OCI-LY1 (cell line): ENCODE results near the gene RABGAP1L.

Experiments
- H2AFZ ChIP-seq: fragments of 200-600 bp; sonication (generic), shearing (Covaris generic); 2 replicates; pipeline ENCODE4 v1.6.0; 2014; ENCODE audit warnings: antibody characterized with exemption, mild to moderate bottlenecking, low read length
- H3F3A ChIP-seq: fragments of 200-600 bp; sonication (generic), shearing (Covaris generic); 2 replicates; pipeline ENCODE4 v1.6.0; 2014; ENCODE audit warnings: mild to moderate bottlenecking, antibody characterized with exemption, low read length, moderate library complexity; ENCODE audit not compliant: insufficient read depth
- H3K27ac ChIP-seq: fragments of 200-600 bp; sonication (generic); 2 replicates; pipeline ENCODE4 v1.5.1; 2014; ENCODE audit warnings: low read length, mixed run types, mild to moderate bottlenecking, low read depth; ENCODE audit not compliant: poor library complexity, severe bottlenecking
- H3K27me3 ChIP-seq: fragments of 200-600 bp; sonication (generic); 2 replicates; pipeline ENCODE4 v1.6.0; 2014; ENCODE audit warnings: antibody characterized with exemption, mild to moderate bottlenecking, low read length, moderate library complexity; ENCODE audit not compliant: insufficient read depth
- H3K36me3 ChIP-seq: fragments of 200-600 bp; sonication (generic); 2 replicates; pipeline ENCODE4 v1.6.1; 2014; ENCODE audit warnings: mild to moderate bottlenecking, antibody characterized with exemption, low read length, moderate library complexity, mixed read lengths; ENCODE audit not compliant: insufficient read depth
- H3K4me1 ChIP-seq: fragments of 200-600 bp; sonication (generic); 2 replicates; pipeline ENCODE4 v1.5.1; 2014; ENCODE audit warnings: mild to moderate bottlenecking, low read length, moderate library complexity; ENCODE audit not compliant: insufficient read depth, severe bottlenecking
- H3K4me2 ChIP-seq: fragments of 200-600 bp; sonication (generic), shearing (Covaris generic); 2 replicates; pipeline ENCODE4 v1.6.1; 2014; ENCODE audit warnings: low read length
- H3K4me3 ChIP-seq: fragments of 200-600 bp; sonication (generic); 2 replicates; pipeline ENCODE4 v1.5.1; 2014; ENCODE audit warnings: low read length, low read depth, mild to moderate bottlenecking, mixed read lengths; ENCODE audit not compliant: poor library complexity, severe bottlenecking
- H3K79me2 ChIP-seq: fragments of 200-600 bp; shearing (Covaris generic); 2 replicates; pipeline ENCODE4 v1.6.1; 2016; ENCODE audit warnings: mixed run types, low read length, mixed read lengths; ENCODE audit not compliant: insufficient read depth
- H3K9ac ChIP-seq: fragments of 200-600 bp; sonication (generic), shearing (Covaris generic); 2 replicates; pipeline ENCODE4 v1.6.1; 2014; ENCODE audit warnings: mild to moderate bottlenecking, low read length, mixed read lengths
- H3K9me2 ChIP-seq: fragments of 200-600 bp; sonication (generic), shearing (Covaris generic); 2 replicates; pipeline ENCODE4 v1.6.1; 2014; ENCODE audit warnings: low read depth, mild to moderate bottlenecking, low read length, mixed read lengths
- H3K9me3 ChIP-seq: fragments of 200-600 bp; shearing (Covaris generic); 2 replicates; pipeline ENCODE4 v1.6.1; 2014; ENCODE audit warnings: low read length, mixed read lengths
- H4K20me1 ChIP-seq: fragments of 200-600 bp; sonication (generic), shearing (Covaris generic); 2 replicates; pipeline ENCODE4 v1.6.0; 2016; ENCODE audit warnings: mild to moderate bottlenecking, low read length; ENCODE audit not compliant: insufficient read depth
- CTCF ChIP-seq: fragments of 200-600 bp; sonication (generic), shearing (Covaris generic); IDR thresholded peaks from 2 replicates; pipeline ENCODE4 v1.5.1; 2017; ENCODE audit warnings: mild to moderate bottlenecking, antibody characterized with exemption, low read length, moderate library complexity, mixed read lengths
- EZH2 ChIP-seq: fragments of 200-600 bp; sonication (generic), shearing (Covaris generic); IDR thresholded peaks from 2 replicates; pipeline ENCODE4 v1.8.0; 2017; ENCODE audit warnings: borderline replicate concordance, mixed run types, mild to moderate bottlenecking, antibody characterized with exemption, low read length, moderate library complexity, mixed read lengths

The RABGAP1L gene

GRCh38 chr1:174556392-174556791 lies 397.1 kb downstream of the RABGAP1L start:
- no peak overlapping the region for H2AFZ ChIP-seq
- no peaks in the 10 kb centered on the region for H3K27me3 ChIP-seq
- no peak overlapping the region for H3K9ac ChIP-seq
- H3K79me2 ChIP-seq = no peaks in the 10 kb centered on the region
- H3K36me3 ChIP-seq = peaks cover 10% of the 10 kb centered on the region; the same call in 1 of the 2 replicates
- no peaks in the 10 kb centered on the region for H4K20me1 ChIP-seq
- no peak overlapping the region for H3K4me3 ChIP-seq
- 0 out of 2 replicates have a peak, but pooled peaks cover 3% of the 10 kb centered on the region for H3K9me3 ChIP-seq
- TF ChIP-seq CTCF (no peak), EZH2 (no peak)
- H3K4me1 ChIP-seq = no peaks in the 10 kb centered on the region
- no peaks in the 10 kb centered on the region for H3F3A ChIP-seq
- no peaks in the 10 kb centered on the region for H3K9me2 ChIP-seq
- no peak overlapping the region for H3K4me2 ChIP-seq
- no peak overlapping the region for H3K27ac ChIP-seq

GRCh38 chr1:174568551-174568950 lies 409.2 kb downstream of the RABGAP1L start:
- no peak overlapping the region for H3K4me3 ChIP-seq
- H3K36me3 ChIP-seq = no peaks in the 10 kb centered on the region
- no peaks in the 10 kb centered on the region for H3K27me3 ChIP-seq
- no peak overlapping the region for H3K9ac ChIP-seq
- H3F3A ChIP-seq = no peaks in the 10 kb centered on the region
- H3K27ac ChIP-seq = no peak overlapping the region
- H3K4me2 ChIP-seq = no peak overlapping the region
- H3K4me1 ChIP-seq = no peaks in the 10 kb centered on the region
- H2AFZ ChIP-seq = no peak overlapping the region
- no peaks in the 10 kb centered on the region for H3K79me2 ChIP-seq
- H3K9me3 ChIP-seq = no peaks in the 10 kb centered on the region
- TF ChIP-seq CTCF (no peak), EZH2 (no peak)
- H3K9me2 ChIP-seq = no peaks in the 10 kb centered on the region
- no peaks in the 10 kb centered on the region for H4K20me1 ChIP-seq

DNA sequence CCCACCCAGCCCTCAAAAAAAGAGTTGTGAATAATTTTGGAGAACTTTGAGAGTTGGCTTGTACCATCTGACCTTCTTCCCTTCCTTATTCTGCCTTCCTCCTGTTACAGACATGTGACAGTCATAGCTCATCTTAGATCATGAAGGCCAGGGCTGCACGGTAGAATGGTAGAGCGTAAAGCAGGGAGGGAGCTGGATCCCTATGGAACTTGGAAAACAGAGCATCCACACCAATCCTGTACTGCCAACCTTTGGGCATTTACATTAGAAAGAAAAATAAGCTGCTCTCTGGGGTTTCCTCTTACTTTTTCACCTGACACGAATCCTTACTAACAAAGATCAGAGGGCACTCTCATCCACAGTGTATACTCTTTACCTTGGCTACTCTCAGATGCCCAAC lies 409.9 kb downstream of the RABGAP1L start:
- H3K36me3 ChIP-seq = no peaks in the 10 kb centered on the region
- H3K4me3 ChIP-seq = no peak overlapping the region
- no peak overlapping the region for H3K4me2 ChIP-seq
- no peak for TF ChIP-seq EZH2
- no peak for TF ChIP-seq CTCF
- H2AFZ ChIP-seq = no peak overlapping the region
- no peaks in the 10 kb centered on the region for H3K27me3 ChIP-seq
- no peaks in the 10 kb centered on the region for H3K9me2 ChIP-seq
- H3K9me3 ChIP-seq = no peaks in the 10 kb centered on the region
- no peaks in the 10 kb centered on the region for H3F3A ChIP-seq
- H3K27ac ChIP-seq = no peak overlapping the region
- no peaks in the 10 kb centered on the region for H3K4me1 ChIP-seq
- no peaks in the 10 kb centered on the region for H4K20me1 ChIP-seq
- no peaks in the 10 kb centered on the region for H3K79me2 ChIP-seq
- H3K9ac ChIP-seq = no peak overlapping the region
